ENCODE data around the gene ULBP1. TPM values are rescaled to one million over a fixed set of nuclear protein-coding genes. Genes with fewer than 3 reads are reported as not detected.
"Not testable (repeated sequence)": the region's sequence is repeated elsewhere in the genome, so short reads cannot be mapped to it uniquely, and the experiment has no call there.

The ULBP1 gene
- total and polyA plus RNA-seq, 2 experiments from 2014 or later, result 0.27 TPM

DNA sequence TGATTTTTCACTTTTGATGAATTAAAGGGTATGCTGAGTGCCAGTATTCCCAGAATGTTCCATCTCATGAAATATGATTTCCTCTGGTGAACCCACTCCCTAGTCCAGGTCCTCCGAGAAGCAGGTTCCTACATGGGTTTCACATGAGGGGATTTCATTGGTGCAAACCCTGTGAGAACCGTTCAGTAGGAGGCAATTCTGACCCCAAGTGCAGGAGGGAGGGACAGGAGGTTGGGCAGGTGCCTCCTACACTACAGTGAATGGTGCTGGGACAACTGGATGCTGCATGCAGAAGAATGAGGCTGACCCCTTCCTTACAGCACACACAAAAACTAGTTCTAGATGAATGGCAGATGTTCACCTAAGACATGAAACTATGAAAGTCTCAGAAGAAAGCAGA is 27.0 kb upstream of the ULBP1 start:
- Histone ChIP-seq H4K20me1 (ENCODE audit: insufficient read depth, poor library complexity, severe bottlenecking) (no peaks in the 10 kb centered on the region), H3K27me3 (peaks cover 82% of the 10 kb centered on the region), H3K27ac (no peak overlapping the region), H3K9me3 (ENCODE audit: low read depth) (no peaks in the 10 kb centered on the region), H3K9me2 (replicated peaks; ENCODE audit: insufficient read depth) (no peaks in the 10 kb centered on the region), H2AFZ (no peak overlapping the region), H3K4me1 (ENCODE audit: insufficient read depth) (peaks cover 5% of the 10 kb centered on the region), H3K36me3 (replicated peaks; ENCODE audit: insufficient read depth, low read depth) (no peaks in the 10 kb centered on the region), H3K4me2 (no peak overlapping the region), H3K4me3 (no peak overlapping the region), H3K79me2 (no peaks in the 10 kb centered on the region)
- TF ChIP-seq, protein P1, sequence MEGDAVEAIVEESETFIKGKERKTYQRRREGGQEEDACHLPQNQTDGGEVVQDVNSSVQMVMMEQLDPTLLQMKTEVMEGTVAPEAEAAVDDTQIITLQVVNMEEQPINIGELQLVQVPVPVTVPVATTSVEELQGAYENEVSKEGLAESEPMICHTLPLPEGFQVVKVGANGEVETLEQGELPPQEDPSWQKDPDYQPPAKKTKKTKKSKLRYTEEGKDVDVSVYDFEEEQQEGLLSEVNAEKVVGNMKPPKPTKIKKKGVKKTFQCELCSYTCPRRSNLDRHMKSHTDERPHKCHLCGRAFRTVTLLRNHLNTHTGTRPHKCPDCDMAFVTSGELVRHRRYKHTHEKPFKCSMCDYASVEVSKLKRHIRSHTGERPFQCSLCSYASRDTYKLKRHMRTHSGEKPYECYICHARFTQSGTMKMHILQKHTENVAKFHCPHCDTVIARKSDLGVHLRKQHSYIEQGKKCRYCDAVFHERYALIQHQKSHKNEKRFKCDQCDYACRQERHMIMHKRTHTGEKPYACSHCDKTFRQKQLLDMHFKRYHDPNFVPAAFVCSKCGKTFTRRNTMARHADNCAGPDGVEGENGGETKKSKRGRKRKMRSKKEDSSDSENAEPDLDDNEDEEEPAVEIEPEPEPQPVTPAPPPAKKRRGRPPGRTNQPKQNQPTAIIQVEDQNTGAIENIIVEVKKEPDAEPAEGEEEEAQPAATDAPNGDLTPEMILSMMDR (IDR thresholded peaks at IDR 0.05; ENCODE audit: poor library complexity), result no peak
- TF ChIP-seq EZH2phosphoT487 (IDR thresholded peaks at IDR 0.05; ENCODE audit: low read depth, severe bottlenecking, unreplicated experiment) (no peak), EZH2 (IDR thresholded peaks at IDR 0.05; ENCODE audit: borderline replicate concordance) (no peak)
- 35% methylated on average over 2 of the region's 2 CpGs for WGBS (ENCODE audit: low lambda C conversion rate, missing lambda C conversion rate)
- DNase-seq (ENCODE audit: low spot score), result no peak

DNA sequence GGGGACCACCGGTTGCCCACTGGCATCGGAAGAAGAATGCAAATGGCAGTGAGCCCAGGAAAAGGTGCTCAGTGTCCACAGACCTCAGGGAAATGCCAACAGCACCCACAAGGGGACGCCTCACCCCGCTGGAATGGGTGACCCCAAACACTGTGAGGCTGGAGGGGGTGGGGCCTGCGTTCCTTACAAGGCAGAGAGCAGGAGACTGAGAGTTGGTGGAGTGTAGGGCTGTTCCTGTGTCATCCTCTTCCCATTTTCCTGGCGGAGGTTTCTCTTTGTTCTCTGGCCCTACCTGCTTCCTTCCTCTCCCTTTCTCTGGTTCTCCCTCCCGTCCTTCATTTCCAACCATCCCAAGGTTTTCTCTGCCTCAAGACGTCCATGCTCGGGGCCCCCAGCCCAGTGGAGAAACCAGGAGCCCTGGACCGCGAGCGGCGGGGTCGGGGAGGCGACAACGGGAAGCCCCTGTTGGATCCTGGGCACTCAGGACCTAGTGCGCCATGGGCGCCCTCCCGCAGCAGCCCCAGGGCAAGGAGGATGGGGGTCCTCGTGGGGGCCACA is 25.7 kb upstream of the ULBP1 start:
- not testable (repeated sequence) for H3K9me2 ChIP-seq (replicated peaks; ENCODE audit: insufficient read depth); H3K36me3 ChIP-seq (replicated peaks; ENCODE audit: insufficient read depth, low read depth); DNase-seq (ENCODE audit: low spot score); H3K27ac ChIP-seq; H3K9me3 ChIP-seq (ENCODE audit: low read depth); H3K79me2 ChIP-seq; H4K20me1 ChIP-seq (ENCODE audit: insufficient read depth, poor library complexity, severe bottlenecking); H2AFZ ChIP-seq; H3K4me1 ChIP-seq (ENCODE audit: insufficient read depth)
- Histone ChIP-seq H3K4me2 (peak overlapping the region; percentile 96), H3K4me3 (peak overlapping the region; percentile 35), H3K27me3 (peaks cover 87% of the 10 kb centered on the region)
- WGBS (ENCODE audit: low lambda C conversion rate, missing lambda C conversion rate), result 7% methylated on average over 17 of the region's 20 CpGs

DNA sequence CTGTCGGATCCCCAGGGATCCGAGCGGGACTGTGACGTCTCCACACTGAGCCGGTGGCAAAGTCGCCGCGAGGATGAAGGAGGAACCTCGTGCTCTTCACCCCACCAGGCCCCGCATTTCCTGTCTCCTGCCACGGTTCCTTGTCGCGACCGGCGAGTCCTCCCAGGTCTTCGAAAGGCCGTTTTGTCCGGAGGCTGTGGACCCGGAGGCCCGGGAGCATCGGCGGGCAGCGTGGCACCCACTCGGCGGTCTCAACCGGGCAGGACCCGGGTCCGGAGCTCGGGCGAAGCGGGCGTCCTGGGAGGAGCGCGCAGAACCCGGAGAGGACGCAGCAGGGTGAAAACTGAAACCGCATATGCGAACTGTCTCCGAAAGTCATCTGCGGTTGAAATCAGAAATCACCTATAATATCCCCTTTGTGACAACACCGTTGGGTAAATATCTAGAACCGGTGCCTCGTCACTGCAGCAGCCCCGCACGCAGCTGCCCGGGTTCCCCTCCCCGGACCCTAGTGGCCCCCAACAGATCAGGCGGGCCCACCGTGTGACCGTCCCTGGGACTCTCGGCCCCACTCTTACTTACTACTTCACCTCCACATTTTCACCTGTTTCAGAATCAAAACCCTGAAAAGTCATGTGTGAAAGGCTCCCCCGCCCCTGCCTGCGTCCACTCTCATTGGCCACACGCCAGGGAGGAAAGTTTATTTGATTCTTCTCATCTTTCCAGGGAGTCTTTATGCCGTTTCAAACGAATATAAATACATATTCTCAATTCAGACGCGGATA is 25.0 kb upstream of the ULBP1 start:
- peaks cover 85% of the 10 kb centered on the region for H3K27me3 ChIP-seq
- WGBS (ENCODE audit: low lambda C conversion rate, missing lambda C conversion rate), result 4% methylated on average over 57 of the region's 58 CpGs
- no peak for DNase-seq (ENCODE audit: low spot score)
- peak overlapping the region; percentile 96 for H3K4me2 ChIP-seq
- H4K20me1 ChIP-seq (ENCODE audit: insufficient read depth, poor library complexity, severe bottlenecking), result no peaks in the 10 kb centered on the region
- no peaks in the 10 kb centered on the region for H3K36me3 ChIP-seq (replicated peaks; ENCODE audit: insufficient read depth, low read depth)
- no peak overlapping the region for H2AFZ ChIP-seq
- no peak overlapping the region for H3K27ac ChIP-seq
- no peaks in the 10 kb centered on the region for H3K9me3 ChIP-seq (ENCODE audit: low read depth)
- peak overlapping the region; percentile 35 for H3K4me3 ChIP-seq
- no peaks in the 10 kb centered on the region for H3K9me2 ChIP-seq (replicated peaks; ENCODE audit: insufficient read depth)
- peak; percentile 93 for TF ChIP-seq EZH2 (IDR thresholded peaks at IDR 0.05; ENCODE audit: borderline replicate concordance)
- TF ChIP-seq, protein P1 (IDR thresholded peaks at IDR 0.05; ENCODE audit: poor library complexity), result no peak
- TF ChIP-seq EZH2phosphoT487 (IDR thresholded peaks at IDR 0.05; ENCODE audit: low read depth, severe bottlenecking, unreplicated experiment), result peak; percentile 31
- peaks cover 9% of the 10 kb centered on the region for H3K4me1 ChIP-seq (ENCODE audit: insufficient read depth)
- no peaks in the 10 kb centered on the region for H3K79me2 ChIP-seq

DNA sequence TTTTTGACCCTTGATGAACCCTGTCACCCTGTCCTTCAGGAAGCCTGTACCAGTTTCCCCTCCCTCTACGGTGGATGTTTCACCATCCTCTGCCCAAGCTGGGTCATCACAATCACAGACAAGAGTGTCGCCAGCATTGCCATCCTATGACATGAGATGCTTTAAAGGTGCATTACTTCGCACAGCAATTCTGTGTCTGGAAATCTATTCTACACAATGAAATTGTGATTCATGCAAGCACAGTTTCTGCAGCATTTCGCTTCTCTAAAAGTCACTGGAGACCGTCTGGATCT is 24.4 kb upstream of the ULBP1 start:
- H3K79me2 ChIP-seq, result no peaks in the 10 kb centered on the region
- 46% methylated on average over 5 of the region's 5 CpGs for WGBS (ENCODE audit: low lambda C conversion rate, missing lambda C conversion rate)
- DNase-seq (ENCODE audit: low spot score), result no peak
- no peak overlapping the region for H2AFZ ChIP-seq
- no peaks in the 10 kb centered on the region for H3K36me3 ChIP-seq (replicated peaks; ENCODE audit: insufficient read depth, low read depth)
- H4K20me1 ChIP-seq (ENCODE audit: insufficient read depth, poor library complexity, severe bottlenecking), result no peaks in the 10 kb centered on the region
- no peaks in the 10 kb centered on the region for H3K9me2 ChIP-seq (replicated peaks; ENCODE audit: insufficient read depth)
- peaks cover 9% of the 10 kb centered on the region for H3K4me1 ChIP-seq (ENCODE audit: insufficient read depth)
- H3K27me3 ChIP-seq, result peaks cover 89% of the 10 kb centered on the region
- peak overlapping the region; percentile 96 for H3K4me2 ChIP-seq
- no peak overlapping the region for H3K4me3 ChIP-seq
- no peak overlapping the region for H3K27ac ChIP-seq
- no peak for TF ChIP-seq EZH2 (IDR thresholded peaks at IDR 0.05; ENCODE audit: borderline replicate concordance)
- TF ChIP-seq EZH2phosphoT487 (IDR thresholded peaks at IDR 0.05; ENCODE audit: low read depth, severe bottlenecking, unreplicated experiment), result peak; percentile 55
- no peaks in the 10 kb centered on the region for H3K9me3 ChIP-seq (ENCODE audit: low read depth)

Data from hepatocyte (in vitro differentiated cells).